Liver (tissue), 3 donors: ENCODE data around the gene SOCS4.

Source experiments
- ATF3 ChIP-seq: IDR thresholded peaks from 2 replicates; pipeline ENCODE4 v1.6.1; 2016; ENCODE audit warnings: antibody characterized with exemption
- CTCF ChIP-seq: fragments of 150-350 bp; IDR thresholded peaks from 2 replicates; pipeline ENCODE4 v1.5.1; 2017; ENCODE audit warnings: improper control_type of control experiment, low read depth, low read length; ENCODE audit not compliant: missing input control
- GABPA ChIP-seq, 2 donors: IDR thresholded peaks in 1 of 2; conservative IDR thresholded peaks in 1 of 2; 2 replicates each; pipeline ENCODE4 v1.6.1; 2016; ENCODE audit warnings: antibody characterized with exemption in 2 of 2, mild to moderate bottlenecking in 1 of 2, moderate library complexity in 1 of 2
- JUND ChIP-seq, 2 donors: IDR thresholded peaks; 2 replicates each; pipeline ENCODE4 v1.6.1; 2016; ENCODE audit warnings: antibody characterized with exemption in 2 of 2
- REST ChIP-seq: IDR thresholded peaks from 2 replicates; pipeline ENCODE4 v1.6.1; 2016; ENCODE audit warnings: antibody characterized with exemption, mild to moderate bottlenecking
- SP1 ChIP-seq: IDR thresholded peaks from 2 replicates; pipeline ENCODE4 v1.6.1; 2018; ENCODE audit warnings: antibody characterized with exemption, mild to moderate bottlenecking
- TAF1 ChIP-seq: conservative IDR thresholded peaks from 2 replicates; pipeline ENCODE4 v1.6.1; 2016; ENCODE audit warnings: antibody characterized with exemption, mild to moderate bottlenecking
- YY1 ChIP-seq: IDR thresholded peaks from 2 replicates; pipeline ENCODE4 v1.6.1; 2016; ENCODE audit warnings: antibody characterized with exemption, mild to moderate bottlenecking
- donor health status: healthy.
- donor health status: healthy.

GRCh38 chr14:55075628-55076175 is 48.7 kb downstream of the SOCS4 start:
- TF ChIP-seq CTCF (no peak), JUND (IDR thresholded peaks at IDR 0.05) (no peak), GABPA (IDR thresholded peaks at IDR 0.05 in 1 of 2, conservative IDR thresholded peaks at IDR 0.05 in 1 of 2) (no peak), SP1 (no peak), REST (no peak), TAF1 (no peak), YY1 (no peak), ATF3 (no peak)
